GM19035 (cell line): ENCODE measurements around the gene PTS.
"Not testable (repeated sequence)": the region's sequence is repeated elsewhere in the genome, so short reads cannot be mapped to it uniquely, and the experiment has no call there.

Source experiments
- ATAC-seq: cut with Tn5 transposase; IDR thresholded peaks from one replicate; pipeline ENCODE4 v1.9.1; 2021; ENCODE audit not compliant: unreplicated experiment

PTS gene

GRCh38 chr11:112226062-112226830 lies at the start of gene PTS:
PTS (plus strand) TSS chr11:112226428; CDS start chr11:112226444, 16 bp downstream.
- ATAC-seq, result peak; percentile 96

GRCh38 chr11:112177589-112177988 lies 48.6 kb upstream of the PTS start:
- no peak for ATAC-seq

- ATAC-seq, result no peak
Measured at GRCh38 chr11:112178428-112178827, 47.8 kb upstream of the PTS start.

GRCh38 chr11:112178936-112179335 lies 47.3 kb upstream of the PTS start:
- ATAC-seq, result no peak

GRCh38 chr11:112179601-112180000 lies 46.6 kb upstream of the PTS start:
- no peak for ATAC-seq

- no peak for ATAC-seq
Measured at GRCh38 chr11:112182867-112183266, 43.4 kb upstream of the PTS start.

GRCh38 chr11:112185883-112186282 lies 40.3 kb upstream of the PTS start:
- ATAC-seq, result no peak

GRCh38 chr11:112186304-112186703 lies 39.9 kb upstream of the PTS start:
- no peak for ATAC-seq

- ATAC-seq, result not testable (repeated sequence)
Measured at GRCh38 chr11:112195113-112195512, 31.1 kb upstream of the PTS start.

- ATAC-seq, result no peak
Measured at GRCh38 chr11:112195951-112196351, 30.3 kb upstream of the PTS start.

- no peak for ATAC-seq
Measured at GRCh38 chr11:112196519-112197087, 29.6 kb upstream of the PTS start.

GRCh38 chr11:112199101-112199500 lies 27.1 kb upstream of the PTS start:
- not testable (repeated sequence) for ATAC-seq

- no peak for ATAC-seq
Measured at GRCh38 chr11:112200252-112200651, 26.0 kb upstream of the PTS start.

- ATAC-seq, result no peak
Measured at GRCh38 chr11:112206071-112206470, 20.2 kb upstream of the PTS start.

GRCh38 chr11:112210890-112211289 lies 15.3 kb upstream of the PTS start:
- ATAC-seq, result no peak

GRCh38 chr11:112211536-112211935 lies 14.7 kb upstream of the PTS start:
- no peak for ATAC-seq

- ATAC-seq, result no peak
Measured at GRCh38 chr11:112212290-112212689, 13.9 kb upstream of the PTS start.

- ATAC-seq, result no peak
Measured at GRCh38 chr11:112212710-112213109, 13.5 kb upstream of the PTS start.

GRCh38 chr11:112213753-112214152 lies 12.5 kb upstream of the PTS start:
- ATAC-seq, result no peak

- no peak for ATAC-seq
Measured at GRCh38 chr11:112215621-112216020, 10.6 kb upstream of the PTS start.

GRCh38 chr11:112216561-112217105 lies 9.6 kb upstream of the PTS start:
- no peak for ATAC-seq

GRCh38 chr11:112219476-112220232 lies 6.6 kb upstream of the PTS start:
- peak; percentile 97 for ATAC-seq
